GM12878 (cell line): Measurements from ENCODE around the gene BCR. TPM values are rescaled to one million over a fixed set of nuclear protein-coding genes. Genes with fewer than 3 reads are reported as not detected.

Source experiments
- ATAC-seq: fragments of 200-7000 bp; cut with Tn5 transposase; 3 replicates; pipeline ENCODE4 v1.9.1; 2020; ENCODE audit warnings: mild to moderate bottlenecking, moderate library complexity
- BruUV-seq: library from RNA; stranded (reverse); fragments of 400-500 nt; replicated peaks from 2 replicates; lab custom pipeline; 2021; lab: Mats Ljungman, UMichigan
- CTCF ChIA-PET: fragments of 300-600 bp; sonication (Branson Sonifier 250); formaldehyde crosslinking; extraction: SDS; loops from one replicate; lab custom pipeline; 2021; ENCODE audit warnings: inconsistent platforms; lab: Yijun Ruan, JAX
- POLR2A ChIA-PET: fragments of 350-600 bp; formaldehyde crosslinking; extraction: SDS; loops from one replicate; lab custom pipeline; 2021; ENCODE audit warnings: inconsistent platforms; lab: Charles Lee
- RAD21 ChIA-PET: fragments of 300-600 bp; sonication (Branson Sonifier 250); formaldehyde crosslinking; loops from one replicate; lab custom pipeline; 2023; ENCODE audit warnings: antibody characterized with exemption; ENCODE audit not compliant: unreplicated experiment; lab: Charles Lee
- SMC1A ChIA-PET: fragments of 300-600 bp; sonication (Branson Sonifier 250); formaldehyde crosslinking; loops from one replicate; lab custom pipeline; 2023; ENCODE audit not compliant: unreplicated experiment, uncharacterized antibody; lab: Charles Lee
- DNase-seq: peaks from one replicate; pipeline ENCODE4 v3.0.0-alpha.2; 2011; ENCODE audit warnings: low read depth, low spot score
- FAIRE-seq: peaks from 3 replicates; lab custom pipeline; 2011; peaks lifted over from hg19 to GRCh38; lab: Jason Lieb, UNC
- H2AFZ ChIP-seq: 2 replicates; pipeline ENCODE4 v1.6.0; 2011; ENCODE audit warnings: low read depth, low read length, control low read depth; ENCODE audit not compliant: control insufficient read depth
- H3K27ac ChIP-seq: 2 replicates; pipeline ENCODE4 v1.5.1; 2011; ENCODE audit warnings: control low read depth; ENCODE audit not compliant: control insufficient read depth, insufficient read depth
- H3K27me3 ChIP-seq, 2 experiments: replicated peaks in 1 of 2; 2 replicates each; pipeline versions ENCODE4 v1.6.0 to v1.6.1; 2011; ENCODE audit warnings: low read length in 1 of 2; ENCODE audit not compliant: control insufficient read depth in 2 of 2, insufficient read depth in 2 of 2
- H3K36me3 ChIP-seq, 2 experiments: 2 replicates each; pipeline ENCODE4 v1.5.1; 2011; ENCODE audit warnings: low read length in 1 of 2; ENCODE audit not compliant: control insufficient read depth in 2 of 2, insufficient read depth in 2 of 2
- H3K4me1 ChIP-seq: 2 replicates; pipeline ENCODE4 v1.6.1; 2011; ENCODE audit warnings: mild to moderate bottlenecking, low read length, moderate library complexity, mixed read lengths; ENCODE audit not compliant: control insufficient read depth, insufficient read depth
- H3K4me2 ChIP-seq: 2 replicates; pipeline ENCODE4 v1.6.0; 2011; ENCODE audit warnings: control low read depth; ENCODE audit not compliant: control insufficient read depth, insufficient read depth
- H3K4me3 ChIP-seq: fragments of 200-600 bp; sonication (generic); 2 replicates; pipeline ENCODE4 v1.5.1; 2016
- H3K79me2 ChIP-seq: 2 replicates; pipeline ENCODE4 v1.6.0; 2011; ENCODE audit warnings: low read length; ENCODE audit not compliant: control insufficient read depth, insufficient read depth
- H3K9ac ChIP-seq: 2 replicates; pipeline ENCODE4 v1.8.0; 2011; ENCODE audit warnings: low read length, control low read depth, mixed read lengths; ENCODE audit not compliant: control insufficient read depth, insufficient read depth
- H3K9me3 ChIP-seq: replicated peaks from 3 replicates; pipeline ENCODE4 v1.5.1; 2011; ENCODE audit warnings: mild to moderate bottlenecking, low read length; ENCODE audit not compliant: control insufficient read depth, insufficient read depth
- H4K20me1 ChIP-seq: 2 replicates; pipeline ENCODE4 v1.6.0; 2011; ENCODE audit not compliant: control insufficient read depth, insufficient read depth
- ASH2L ChIP-seq: fragments of 300-600, 200-600 bp; sonication (generic); IDR thresholded peaks from 2 replicates; pipeline ENCODE4 v1.6.1; 2017; ENCODE audit warnings: low read depth, mild to moderate bottlenecking, borderline replicate concordance
- CHD4 ChIP-seq: fragments of 200-600 bp; sonication (generic); IDR thresholded peaks from 2 replicates; pipeline ENCODE4 v1.6.1; 2016; ENCODE audit warnings: mild to moderate bottlenecking
- CREM ChIP-seq: IDR thresholded peaks from 2 replicates; pipeline ENCODE4 v1.6.1; 2014; ENCODE audit warnings: antibody characterized with exemption, low read depth
- DPF2 ChIP-seq: fragments of 450-650 bp; IDR thresholded peaks from 2 replicates; pipeline ENCODE4 v1.6.1; 2017; ENCODE audit warnings: mild to moderate bottlenecking
- EED ChIP-seq: sonication (generic); IDR thresholded peaks from 2 replicates; pipeline ENCODE4 v1.6.1; 2016; ENCODE audit warnings: antibody characterized with exemption, low read depth
- ELK1 ChIP-seq: IDR thresholded peaks from 2 replicates; pipeline ENCODE4 v1.6.1; 2012; ENCODE audit warnings: low read depth, low read length, improper control_type of control experiment
- ETV6 ChIP-seq, 2 experiments: fragments of 450-650 bp in 1 of 2; IDR thresholded peaks in 1 of 2; conservative IDR thresholded peaks in 1 of 2; 2 replicates each; pipeline ENCODE4 v1.6.1; 2014; ENCODE audit warnings: antibody characterized with exemption in 1 of 2, borderline replicate concordance in 1 of 2, low read depth in 1 of 2, mild to moderate bottlenecking in 1 of 2, moderate library complexity in 1 of 2
- EZH2 ChIP-seq: IDR thresholded peaks from 2 replicates; pipeline ENCODE4 v1.6.1; 2012; ENCODE audit warnings: low read depth, mild to moderate bottlenecking, control low read depth, inconsistent platforms, low read length, borderline replicate concordance; ENCODE audit not compliant: control insufficient read depth
- HDAC6 ChIP-seq: fragments of 200-600 bp; sonication (generic); IDR thresholded peaks from one replicate; pipeline ENCODE4 v1.8.0; 2017; ENCODE audit warnings: antibody characterized with exemption; ENCODE audit not compliant: unreplicated experiment
- HDGF ChIP-seq: fragments of 450-650 bp; IDR thresholded peaks from 2 replicates; pipeline ENCODE4 v1.6.1; 2016; ENCODE audit warnings: antibody characterized with exemption
- IRF4 ChIP-seq: IDR thresholded peaks from 2 replicates; pipeline ENCODE4 v1.6.1; 2011; ENCODE audit warnings: low read depth, low read length
- MEF2B ChIP-seq: fragments of 450-650 bp; IDR thresholded peaks from 2 replicates; pipeline ENCODE4 v1.6.1; 2018; ENCODE audit warnings: mild to moderate bottlenecking, moderate library complexity; ENCODE audit not compliant: partially characterized antibody, poor library complexity, severe bottlenecking
- MXI1 ChIP-seq: fragments of 150-350 bp; IDR thresholded peaks from 2 replicates; pipeline ENCODE4 v1.6.1; 2011; ENCODE audit warnings: low read depth, mild to moderate bottlenecking, inconsistent platforms, low read length, improper control_type of control experiment
- NBN ChIP-seq: fragments of 450-650 bp; IDR thresholded peaks from 2 replicates; pipeline ENCODE4 v1.6.1; 2016
- NFYB ChIP-seq: IDR thresholded peaks from 2 replicates; pipeline ENCODE4 v1.6.1; 2011; ENCODE audit warnings: low read depth, mild to moderate bottlenecking, low read length, improper control_type of control experiment, moderate library complexity; ENCODE audit not compliant: insufficient read depth
- PBX3 ChIP-seq: IDR thresholded peaks from 2 replicates; pipeline ENCODE4 v1.6.1; 2011; ENCODE audit warnings: mild to moderate bottlenecking, low read depth, low read length, moderate library complexity; ENCODE audit not compliant: insufficient replicate concordance
- RELA ChIP-seq: fragments of 450-650 bp; IDR thresholded peaks from 2 replicates; pipeline ENCODE4 v1.8.0; 2014; ENCODE audit warnings: borderline replicate concordance; ENCODE audit not compliant: partially characterized antibody
- SMAD5 ChIP-seq: IDR thresholded peaks from 2 replicates; pipeline ENCODE4 v1.6.1; 2016; ENCODE audit warnings: antibody characterized with exemption, low read depth
- SPI1 ChIP-seq: IDR thresholded peaks from 2 replicates; pipeline ENCODE4 v1.6.1; 2011; ENCODE audit warnings: low read depth, mild to moderate bottlenecking, low read length, moderate library complexity, borderline replicate concordance; ENCODE audit not compliant: insufficient read depth
- WRNIP1 ChIP-seq: IDR thresholded peaks from 2 replicates; pipeline ENCODE4 v1.6.1; 2011; ENCODE audit warnings: low read depth, low read length, improper control_type of control experiment, borderline replicate concordance
- ZBED1 ChIP-seq: IDR thresholded peaks from 2 replicates; pipeline ENCODE4 v1.6.1; 2016; ENCODE audit warnings: borderline replicate concordance
- WGBS: methylation state at CpG from one replicate; pipeline ENCODE4 v1.1.6; 2016; ENCODE audit warnings: low lambda C conversion rate; ENCODE audit not compliant: insufficient replicate concordance, insufficient coverage; ENCODE audit errors: missing lambda C conversion rate; 5-methylcytosine and 5-hydroxymethylcytosine counted together
- in situ Hi-C: fragments of 300-500 bp; cut with MboI; formaldehyde crosslinking; loops from 9 replicates; pipeline ENCODE4 v1.14.3; 2018; ENCODE audit warnings: mixed read lengths
- intact Hi-C: fragments of 100-400 bp; cut with micrococcal nuclease; formaldehyde crosslinking; loops from one replicate; pipeline ENCODE4 v1.14.2; 2022; ENCODE audit not compliant: unreplicated experiment
- polyA plus RNA-seq, 11 experiments: library from polyadenylated mRNA; depleted of rRNA in 4 of 11; unstranded in 6 of 11; stranded (reverse) in 5 of 11; fragments of >200 nt; fragmentation: Nextera tagmentation in 4 of 11; fragmentation: Illumina TruSeq in 1 of 11; extraction: Ambion mirVana in 4 of 11; extraction: Trizol in 1 of 11; gene quantifications; 1 replicate in 1 of 11; 2 replicates in 10 of 11; pipeline versions ENCODE4 v1.2.1 to v1.2.3, GENCODE V29; 2011 to 2016; ENCODE audit warnings: inconsistent platforms in 2 of 11, missing spikeins in 2 of 11, low read depth in 1 of 11
- total RNA-seq, 4 experiments: library from RNA; depleted of rRNA in 3 of 4; stranded (reverse); fragments of >200 nt in 3 of 4; fragmentation: Illumina TruSeq in 1 of 4; extraction: Trizol in 1 of 4; gene quantifications; 2 replicates each; pipeline versions ENCODE4 v1.2.1 to v1.2.3, GENCODE V29; 2013 to 2021

BCR gene
- total and polyA plus RNA-seq, 10 of the 15 experiments (the other 5 are each of a cell fraction or from before 2014, with no cell fraction given), result 1.7 to 64.7 (median 18.4) TPM

GRCh38 chr22:23182309-23183060, 2.2 kb downstream of the BCR start:
- DNase-seq (peak; percentile 32), ATAC-seq (peak; percentile 72), FAIRE-seq (peak; percentile 7)
- Histone ChIP-seq H3K4me3 (peak overlapping the region; percentile 76), H3K79me2 (peaks cover 59% of the 10 kb centered on the region), H3K27ac (peak overlapping the region; percentile 50), H3K4me2 (peak overlapping the region; percentile 98), H3K4me1 (peaks cover 50% of the 10 kb centered on the region), H3K36me3 (peaks cover 0 to 1% of the 10 kb centered on the region in 2 experiments; a peak in 1 of 4 replicates), H3K9me3 (no peaks in the 10 kb centered on the region), H3K27me3 (no peaks in the 10 kb centered on the region), H2AFZ (no peak overlapping the region), H3K9ac (peak overlapping the region; percentile 71), H4K20me1 (peaks cover 5% of the 10 kb centered on the region; the same call in 1 of the 2 replicates)
- SMC1A ChIA-PET, result interaction anchor here (0.8 to 4.1 kb wide), 10 partner anchors 28 to 223 kb away, joined by 3 to 16 read pairs (median 4); partner anchors contain the start of gene RAB36
- 16% methylated on average over 12 of the region's 12 CpGs for WGBS
- CTCF ChIA-PET, result interaction anchor here (0.9 to 13.6 kb wide), 9 partner anchors 11 to 225 kb away, joined by 3 to 209 read pairs (median 5); no protein-coding TSS in a partner anchor
- RAD21 ChIA-PET, result interaction anchor here (1.1 to 13.6 kb wide), 3 partner anchors 45 to 225 kb away, joined by 3 to 167 read pairs (median 3); no protein-coding TSS in a partner anchor
- BruUV-seq, result TSS peak; percentile 65
- POLR2A ChIA-PET, result interaction anchor here (1.0 to 1.2 kb wide), 4 partner anchors 37 to 116 kb away, joined by 3 to 5 read pairs (median 3); partner anchors contain the start of gene RSPH14
- in situ Hi-C loops, result no loop called here
- intact Hi-C loops, result loop anchor here (5.0 kb wide), 2 partner anchors 35 to 45 kb away; no protein-coding TSS in a partner anchor
- TF ChIP-seq CHD4 (no peak), ASH2L (no peak), DPF2 (0 out of 2 replicates have a peak, but pooled peaks have one; percentile 13), MXI1 (0 out of 2 replicates have a peak, but pooled peaks have one; percentile 16), CREM (0 out of 2 replicates have a peak, but pooled peaks have one; percentile 11), ZBED1 (no peak), NBN (0 out of 2 replicates have a peak, but pooled peaks have one; percentile 16), NFYB (no peak), ELK1 (no peak), EZH2 (no peak), IRF4 (0 out of 2 replicates have a peak, but pooled peaks have one; percentile 8), ETV6 (conservative IDR thresholded peaks at IDR 0.05 in 1 of 2, IDR thresholded peaks at IDR 0.05 in 1 of 2; ENCODE audit: borderline replicate concordance in 1 of 2, low read depth in 1 of 2) (peak in 1 of 2 experiments; percentile 35; a peak in 1 of 4 replicates), SMAD5 (no peak), WRNIP1 (0 out of 2 replicates have a peak, but pooled peaks have one; percentile 66), HDGF (0 out of 2 replicates have a peak, but pooled peaks have one; percentile 48), RELA (peak; percentile 61), SPI1 (peak; percentile 9; the same call in 1 of the 2 replicates), PBX3 (peak; percentile 79), HDAC6 (no peak), EED (0 out of 2 replicates have a peak, but pooled peaks have one; percentile 54), MEF2B (no peak)
